ENCODE data around the gene CDC45.

CDC45 gene

DNA sequence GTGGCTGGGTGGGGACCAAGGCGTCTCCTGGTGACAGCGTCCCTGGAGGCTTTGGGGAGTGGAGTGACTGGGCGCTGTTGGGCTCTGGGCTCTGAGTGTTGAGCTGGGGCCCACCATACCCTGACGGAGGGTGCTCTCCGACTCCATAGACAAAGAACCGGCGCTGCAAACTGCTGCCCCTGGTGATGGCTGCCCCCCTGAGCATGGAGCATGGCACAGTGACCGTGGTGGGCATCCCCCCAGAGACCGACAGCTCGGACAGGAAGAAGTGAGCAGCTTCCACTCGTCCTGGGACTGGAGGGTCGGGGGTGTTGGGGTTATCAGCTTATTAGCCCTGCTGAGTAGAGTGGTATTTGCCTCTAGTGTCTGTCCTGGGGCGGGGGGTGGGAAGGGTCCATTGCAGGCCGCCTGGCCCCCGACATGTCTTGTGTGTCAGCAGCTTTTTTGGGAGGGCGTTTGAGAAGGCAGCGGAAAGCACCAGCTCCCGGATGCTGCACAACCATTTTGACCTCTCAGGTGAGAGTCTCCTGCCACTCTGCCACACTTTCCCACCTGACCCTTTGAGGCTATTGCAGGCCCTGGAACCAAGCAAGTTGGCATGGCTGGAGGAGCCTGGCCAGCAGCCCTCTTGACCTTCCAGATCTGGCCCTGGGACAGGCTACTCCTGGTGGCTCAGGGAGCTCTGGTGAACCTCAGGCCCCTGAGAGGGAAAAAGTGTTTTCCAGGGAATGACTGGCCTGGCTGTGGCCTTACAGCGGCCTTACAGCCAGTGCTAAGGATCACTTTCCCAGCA lies 36.9 kb downstream of the CDC45 start:
- no peak for DNase-seq (ENCODE audit: low spot score)

- DNase-seq (ENCODE audit: low spot score): no peak
These were observed 37.4 kb downstream of the CDC45 start for GRCh38 chr22:19517171-19517500.

GRCh38 chr22:19517919-19518611 lies 38.3 kb downstream of the CDC45 start:
- DNase-seq (ENCODE audit: low spot score): no peak

DNA sequence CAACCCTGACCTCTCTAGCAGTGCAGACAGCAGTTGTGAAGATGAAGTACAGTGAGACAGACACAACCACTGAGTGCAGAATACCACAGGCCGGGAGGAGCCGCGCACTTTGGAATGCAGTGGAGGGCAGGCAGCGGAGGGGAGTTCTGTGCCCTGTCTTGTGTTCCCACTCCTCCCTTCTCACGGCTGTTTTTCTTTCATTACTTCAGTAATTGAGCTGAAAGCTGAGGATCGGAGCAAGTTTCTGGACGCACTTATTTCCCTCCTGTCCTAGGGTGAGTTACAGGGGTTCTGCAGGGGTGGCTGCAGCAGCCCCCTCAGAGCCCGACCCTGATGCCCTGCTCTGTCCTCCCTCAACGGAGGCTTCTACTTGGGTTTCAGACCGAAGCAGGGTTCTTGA lies 38.9 kb downstream of the CDC45 start:
- DNase-seq (ENCODE audit: low spot score): no peak

- no peak for DNase-seq (ENCODE audit: low spot score)
These were observed 39.6 kb downstream of the CDC45 start for GRCh38 chr22:19519041-19519926.

- DNase-seq (ENCODE audit: low spot score): no peak
These were observed 40.3 kb downstream of the CDC45 start for GRCh38 chr22:19520007-19520406.

GRCh38 chr22:19520566-19521305 lies 41.0 kb downstream of the CDC45 start:
- no peak for DNase-seq (ENCODE audit: low spot score)

DNA sequence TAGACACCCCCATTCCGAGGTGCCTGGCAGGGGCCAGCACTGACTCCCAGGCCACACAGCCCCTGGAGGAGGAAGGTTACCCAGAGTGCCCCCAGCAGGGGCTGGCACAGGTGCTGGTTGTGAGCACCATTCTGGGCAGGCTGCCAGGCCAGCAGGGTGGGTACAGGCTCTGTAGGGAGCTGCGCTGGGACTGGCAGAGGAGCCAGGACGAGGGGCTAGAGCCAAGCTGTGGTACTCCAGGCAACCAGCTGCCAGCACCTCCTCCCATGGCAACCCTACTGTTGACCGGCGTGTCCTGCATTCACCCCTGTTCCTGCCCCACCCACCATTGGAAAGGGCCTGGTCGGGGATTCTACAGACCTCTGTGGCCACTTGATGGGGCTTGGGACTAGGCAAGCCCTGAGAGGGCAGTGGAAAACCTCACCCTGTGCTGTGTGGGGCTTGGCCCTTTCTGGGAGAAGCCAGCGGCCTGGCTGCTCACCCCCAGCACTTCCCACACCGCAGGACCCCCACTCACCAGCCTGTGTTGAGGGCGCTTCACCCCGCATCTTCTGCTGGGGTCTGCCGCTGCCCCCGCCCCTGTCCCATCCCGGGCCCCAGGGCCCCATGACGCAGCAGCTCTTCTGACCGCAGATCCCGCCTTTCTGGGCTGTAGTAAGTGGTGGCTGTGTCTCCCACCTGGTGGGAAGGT lies 42.6 kb downstream of the CDC45 start:
- DNase-seq (ENCODE audit: low spot score): no peak

GRCh38 chr22:19522881-19523239 lies 43.1 kb downstream of the CDC45 start:
- no peak for DNase-seq (ENCODE audit: low spot score)

DNA sequence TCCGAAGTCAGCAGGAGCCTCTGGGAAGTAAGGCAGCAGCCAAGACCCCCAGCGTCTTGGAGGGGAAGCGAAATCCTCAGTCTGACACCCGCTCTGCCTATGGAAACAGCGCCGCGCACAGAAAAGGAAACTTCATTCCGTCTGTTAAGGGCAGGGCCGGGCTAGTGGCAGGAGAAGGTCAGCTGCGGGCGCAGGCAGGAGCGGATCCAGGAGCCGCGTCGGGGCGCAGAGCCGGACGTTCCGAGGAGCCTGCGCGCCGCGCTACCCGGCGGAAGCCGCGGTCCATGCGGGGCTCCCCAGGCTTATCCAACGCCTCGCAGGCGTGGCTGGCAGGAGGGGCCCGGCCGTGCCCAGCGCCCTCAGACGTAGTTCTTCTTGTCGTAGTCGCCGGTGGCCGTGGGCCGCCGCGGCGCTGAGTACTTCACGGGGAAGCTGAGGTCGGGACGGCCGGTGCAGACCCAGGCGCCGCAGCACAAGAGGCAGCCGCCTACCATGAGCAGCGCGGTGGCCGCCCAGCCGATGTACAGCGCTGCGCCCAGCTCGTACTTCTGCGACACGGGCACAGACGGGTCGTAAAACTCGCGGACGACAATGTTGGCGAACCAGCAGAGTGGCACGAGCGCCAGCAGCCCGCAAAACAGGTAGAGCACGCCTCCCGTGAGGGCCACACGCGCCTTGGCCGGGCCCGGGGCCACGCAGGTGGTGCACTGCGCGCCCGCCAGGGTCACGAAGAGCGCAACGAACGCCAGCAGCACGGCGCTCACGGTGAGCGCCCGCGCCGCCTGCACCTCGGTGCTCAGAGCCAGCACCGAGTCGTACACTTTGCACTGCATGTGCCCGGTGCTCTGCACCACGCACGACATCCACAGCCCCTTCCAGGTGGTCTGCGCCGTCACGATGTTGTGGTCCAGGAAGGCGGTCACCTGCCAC lies 43.8 kb downstream of the CDC45 start:
- no peak for DNase-seq (ENCODE audit: low spot score)

DNA sequence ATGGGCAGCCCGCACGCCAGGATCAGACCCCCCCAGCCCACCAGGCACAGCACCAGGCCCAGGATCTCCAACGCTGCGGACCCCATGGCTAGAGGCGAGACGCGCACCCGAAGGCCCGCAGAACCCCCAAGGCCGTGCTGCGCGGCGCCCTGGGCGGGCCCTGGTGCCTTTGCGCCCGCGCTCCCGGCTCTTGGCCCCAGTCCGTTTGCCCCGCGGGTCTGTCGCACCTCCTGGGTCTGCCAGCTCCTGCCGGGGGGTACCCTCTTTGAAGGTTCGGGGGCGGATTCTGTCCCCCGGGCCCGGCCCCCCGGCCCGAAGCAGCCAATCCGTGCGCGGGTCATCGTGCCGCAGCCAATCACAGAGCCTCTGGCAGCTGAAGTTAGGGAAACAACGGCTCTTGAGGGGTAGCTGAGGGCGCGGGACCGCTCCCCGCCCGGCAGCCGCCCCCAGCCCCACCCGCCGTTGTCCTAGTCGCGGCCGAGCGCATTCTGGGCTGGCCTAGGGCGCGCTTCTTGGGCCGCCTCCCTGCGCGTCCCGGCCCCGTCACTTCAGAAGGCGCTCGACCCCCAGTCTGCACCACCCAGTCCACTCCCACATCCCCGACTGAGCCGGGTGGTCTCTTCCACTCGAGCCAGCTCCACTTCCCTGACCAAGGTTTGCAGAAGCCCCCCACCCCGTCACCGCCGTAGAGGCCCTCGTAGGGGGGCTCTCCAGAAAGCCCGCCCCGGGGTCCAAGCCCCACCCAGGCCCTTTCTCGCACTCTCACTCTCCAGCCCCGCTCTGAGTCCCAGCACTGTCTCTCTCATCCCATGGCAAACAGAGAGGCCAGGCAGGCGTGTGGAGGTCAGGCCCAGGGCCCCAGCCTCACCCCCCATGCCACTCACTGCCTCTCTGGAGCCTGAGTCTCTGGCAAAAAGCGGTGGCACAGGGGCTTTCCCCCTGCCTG lies 44.7 kb downstream of the CDC45 start, which contains the start of gene CLDN5:
CLDN5 (minus strand) TSS at position 241 of the 946 bp plus-strand sequence; CDS start at position 86, 155 bp downstream.
- DNase-seq (ENCODE audit: low spot score): no peak

- DNase-seq (ENCODE audit: low spot score): no peak
These were observed 45.5 kb downstream of the CDC45 start for GRCh38 chr22:19525116-19525660.

DNA sequence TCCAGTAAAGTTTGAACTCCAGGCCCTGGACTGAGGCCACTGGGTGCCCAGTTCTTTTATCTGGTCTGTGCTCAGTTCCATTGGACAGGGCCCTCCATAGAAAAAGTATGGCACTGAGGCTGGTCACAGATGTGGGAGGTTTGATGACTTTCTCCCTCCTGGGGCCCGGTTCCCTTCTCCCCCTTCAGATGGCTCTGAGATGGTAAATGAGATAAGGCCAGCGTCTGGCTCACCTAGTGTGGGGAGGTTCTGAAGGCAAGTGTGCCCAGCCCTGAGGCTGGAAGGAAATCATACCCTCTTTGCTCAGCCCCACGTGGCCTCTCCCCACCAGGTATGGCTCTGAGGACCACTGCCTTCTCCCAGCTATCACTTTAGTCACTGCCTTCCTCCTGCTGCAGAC lies 45.9 kb downstream of the CDC45 start:
- no peak for DNase-seq (ENCODE audit: low spot score)

DNA sequence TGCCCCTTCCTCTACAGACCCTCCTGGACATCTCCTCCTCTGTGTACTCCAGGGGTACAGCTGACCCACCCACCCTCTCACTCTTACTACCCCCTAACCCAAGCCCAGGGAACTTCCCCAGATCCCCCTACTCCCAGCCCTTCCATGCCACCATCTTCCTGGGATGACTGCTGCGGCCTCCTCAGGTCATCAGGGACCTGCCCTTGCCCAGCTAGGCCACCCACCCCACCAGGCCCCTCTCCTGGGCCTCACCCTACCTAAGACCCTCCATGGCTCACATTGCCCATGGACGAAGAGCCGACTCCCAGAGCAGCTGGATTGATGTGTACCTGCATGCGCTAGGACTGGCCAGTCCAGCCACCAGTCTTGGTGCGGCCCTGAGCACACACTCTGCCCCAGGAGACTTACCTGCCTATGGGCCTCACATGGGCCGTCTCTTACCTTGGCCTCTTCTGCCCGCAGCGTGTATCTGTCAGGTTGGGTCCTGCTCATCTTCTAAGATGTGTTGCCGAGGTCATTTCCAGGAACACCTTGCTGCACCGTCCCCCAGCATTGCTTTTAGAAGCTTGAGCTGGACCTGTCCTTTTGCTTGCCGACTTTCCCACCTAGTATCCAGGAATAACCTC lies 46.5 kb downstream of the CDC45 start:
- DNase-seq (ENCODE audit: low spot score): no peak

DNA sequence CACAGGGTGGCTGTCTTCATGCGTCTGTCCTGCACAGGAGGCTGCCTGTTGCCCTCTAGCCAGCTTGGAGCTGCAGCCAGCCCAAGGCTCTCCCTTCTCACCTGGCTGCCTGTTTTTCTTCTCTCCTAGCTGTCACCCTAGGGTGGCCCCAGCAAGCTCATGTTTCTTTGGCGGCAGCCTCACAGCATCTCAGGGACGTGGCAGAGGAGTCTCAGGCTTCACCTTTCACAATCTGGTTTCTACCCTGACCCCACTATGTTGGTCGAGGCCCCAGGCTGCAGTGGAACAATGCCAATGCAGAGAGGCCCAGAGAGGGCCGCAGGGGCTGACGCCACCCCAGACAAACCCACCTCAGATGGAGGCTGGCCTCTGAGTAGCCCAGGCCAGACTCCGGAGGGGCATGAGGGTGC lies 47.0 kb downstream of the CDC45 start:
- no peak for DNase-seq (ENCODE audit: low spot score)

GRCh38 chr22:19527321-19527721 lies 47.6 kb downstream of the CDC45 start:
- DNase-seq (ENCODE audit: low spot score): no peak

DNA sequence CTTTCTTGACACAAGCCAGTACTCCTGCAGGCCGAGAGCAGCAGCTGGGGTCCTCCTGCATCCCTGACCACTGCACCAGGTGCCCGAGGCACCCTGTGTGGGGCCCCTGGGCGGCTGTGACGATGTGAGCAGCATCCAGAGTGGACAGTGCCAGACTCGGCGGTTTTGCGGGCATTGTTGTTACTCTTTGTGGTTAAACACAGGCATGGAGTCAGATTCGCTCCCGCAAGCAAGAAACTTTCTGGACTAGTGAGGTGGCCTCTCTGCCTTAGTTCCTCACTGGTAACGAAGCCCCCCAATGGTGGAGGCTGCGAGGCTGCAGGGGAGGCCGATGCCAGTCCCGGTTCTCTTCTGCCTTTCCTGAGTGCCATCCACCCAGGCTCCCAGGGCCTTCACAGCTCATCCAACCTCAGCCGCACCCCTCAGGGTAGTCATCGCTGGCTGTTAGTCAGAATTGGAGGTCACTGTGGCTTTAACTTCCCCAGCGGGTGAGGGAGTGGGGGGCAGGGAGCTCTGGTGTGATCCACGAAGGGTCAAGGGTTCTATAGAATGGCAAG lies 48.2 kb downstream of the CDC45 start:
- no peak for DNase-seq (ENCODE audit: low spot score)

DNA sequence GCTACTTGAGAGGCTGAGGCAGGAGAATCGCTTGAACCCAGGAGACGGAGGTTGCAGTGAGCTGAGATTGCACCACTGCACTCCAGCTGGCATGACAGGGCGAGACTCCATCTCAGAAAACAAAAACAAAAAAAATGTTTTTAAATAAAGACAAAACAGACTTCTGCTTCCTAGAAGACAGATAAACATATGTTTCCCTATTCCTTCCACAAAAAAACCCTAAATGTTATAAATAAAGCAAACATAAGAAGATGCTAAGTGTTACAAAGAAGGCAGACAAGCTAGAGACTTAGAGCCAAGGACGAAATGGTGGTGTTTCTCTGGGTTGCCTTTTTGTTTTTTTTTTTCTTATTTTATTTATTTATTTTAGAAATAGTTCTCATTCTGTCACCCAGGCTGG lies 50.1 kb downstream of the CDC45 start:
- DNase-seq (ENCODE audit: low spot score): no peak
